CD4-positive, alpha-beta T cell treated with Interleukin-6 for 4 hours (primary cell): ENCODE results near the gene MAP3K2.

Experiments
- DNase-seq: peaks from one replicate; pipeline ENCODE4 v3.0.0-alpha.2; 2020; ENCODE audit warnings: mixed read lengths

The MAP3K2 gene

GRCh38 chr2:127280693-127281092 lies 107.1 kb downstream of the MAP3K2 start:
- no peak for DNase-seq

- DNase-seq, result no peak
These were observed 108.0 kb downstream of the MAP3K2 start for GRCh38 chr2:127279781-127280180.

GRCh38 chr2:127278959-127279358 lies 108.8 kb downstream of the MAP3K2 start:
- DNase-seq, result no peak

- DNase-seq, result no peak
These were observed 110.7 kb downstream of the MAP3K2 start for GRCh38 chr2:127277028-127277427.

- DNase-seq, result no peak
These were observed 112.0 kb downstream of the MAP3K2 start for GRCh38 chr2:127275789-127276188.

GRCh38 chr2:127275356-127275755 lies 112.4 kb downstream of the MAP3K2 start:
- DNase-seq, result no peak

GRCh38 chr2:127270663-127271062 lies 117.1 kb downstream of the MAP3K2 start:
- no peak for DNase-seq

- no peak for DNase-seq
These were observed 125.9 kb downstream of the MAP3K2 start for GRCh38 chr2:127261804-127262406.

- DNase-seq, result no peak
These were observed 128.4 kb downstream of the MAP3K2 start for GRCh38 chr2:127259355-127259754.

GRCh38 chr2:127256866-127257265 lies 130.9 kb downstream of the MAP3K2 start:
- DNase-seq, result no peak

GRCh38 chr2:127256381-127256780 lies 131.4 kb downstream of the MAP3K2 start:
- no peak for DNase-seq

- DNase-seq, result no peak
These were observed 132.1 kb downstream of the MAP3K2 start for GRCh38 chr2:127255721-127256120.

- DNase-seq, result no peak
These were observed 132.6 kb downstream of the MAP3K2 start for GRCh38 chr2:127255146-127255545.

- DNase-seq, result no peak
These were observed 133.3 kb downstream of the MAP3K2 start for GRCh38 chr2:127254386-127254981.
